Transverse colon (tissue), 4 donors: ENCODE results near the gene COA5.

Experiments
- EP300 ChIP-seq: sonication (generic); formaldehyde crosslinking; IDR thresholded peaks from one replicate; pipeline ENCODE4 v1.6.1; 2017; ENCODE audit warnings: antibody characterized with exemption, low read depth
- POLR2AphosphoS5 ChIP-seq, 3 donors: sonication (generic); formaldehyde crosslinking; IDR thresholded peaks; one replicate each; pipeline ENCODE4 v1.6.1; 2016; ENCODE audit warnings: antibody characterized with exemption in 3 of 3
- TF ChIP-seq, protein P1 (sequence below), 5 experiments: fragments of 200-600 bp in 3 of 5; fragments of 450-650 bp in 2 of 5; sonication (generic) in 3 of 5; IDR thresholded peaks; 1 replicate in 2 of 5; 2 replicates in 3 of 5; pipeline ENCODE4 v1.5.1; 2016 to 2017; ENCODE audit warnings: antibody characterized with exemption in 5 of 5, inconsistent platforms in 3 of 5, mild to moderate bottlenecking in 2 of 5, moderate library complexity in 1 of 5

DNA sequence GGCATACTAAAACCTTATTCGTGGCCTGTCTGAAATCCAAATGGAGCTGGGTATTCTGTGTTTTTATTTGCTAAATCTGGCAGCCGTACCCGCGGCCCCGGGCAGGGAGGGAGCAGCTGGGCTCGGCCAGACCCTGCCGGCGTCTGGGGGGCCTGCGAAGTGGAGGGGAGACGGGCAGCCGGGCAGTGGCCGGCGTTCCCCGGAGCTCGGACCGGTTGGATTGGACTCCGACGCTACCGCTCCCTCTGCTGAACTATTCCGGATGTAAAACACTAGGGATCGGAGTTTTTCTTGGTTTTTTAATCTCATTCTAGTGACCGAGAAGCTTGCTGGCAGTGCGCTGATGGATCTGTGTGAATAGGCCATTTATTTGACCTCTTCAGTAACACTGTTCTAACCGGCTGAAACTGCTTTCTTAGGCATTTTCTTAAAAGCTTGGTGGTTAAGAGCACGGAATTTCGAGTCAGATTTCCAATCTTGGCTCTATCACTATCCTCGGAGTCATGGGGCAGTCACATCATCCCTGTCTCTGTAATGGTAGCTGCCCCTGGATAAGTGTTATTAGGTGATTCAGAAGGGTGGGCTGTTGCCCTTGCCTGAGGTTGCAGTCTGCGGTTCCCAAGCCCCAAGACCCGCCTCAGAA is 771 bp upstream of the COA5 start:
- peak in 1 of 3 donors; percentile 23 for TF ChIP-seq POLR2AphosphoS5 (IDR thresholded peaks at IDR 0.05)
- TF ChIP-seq, protein P1, sequence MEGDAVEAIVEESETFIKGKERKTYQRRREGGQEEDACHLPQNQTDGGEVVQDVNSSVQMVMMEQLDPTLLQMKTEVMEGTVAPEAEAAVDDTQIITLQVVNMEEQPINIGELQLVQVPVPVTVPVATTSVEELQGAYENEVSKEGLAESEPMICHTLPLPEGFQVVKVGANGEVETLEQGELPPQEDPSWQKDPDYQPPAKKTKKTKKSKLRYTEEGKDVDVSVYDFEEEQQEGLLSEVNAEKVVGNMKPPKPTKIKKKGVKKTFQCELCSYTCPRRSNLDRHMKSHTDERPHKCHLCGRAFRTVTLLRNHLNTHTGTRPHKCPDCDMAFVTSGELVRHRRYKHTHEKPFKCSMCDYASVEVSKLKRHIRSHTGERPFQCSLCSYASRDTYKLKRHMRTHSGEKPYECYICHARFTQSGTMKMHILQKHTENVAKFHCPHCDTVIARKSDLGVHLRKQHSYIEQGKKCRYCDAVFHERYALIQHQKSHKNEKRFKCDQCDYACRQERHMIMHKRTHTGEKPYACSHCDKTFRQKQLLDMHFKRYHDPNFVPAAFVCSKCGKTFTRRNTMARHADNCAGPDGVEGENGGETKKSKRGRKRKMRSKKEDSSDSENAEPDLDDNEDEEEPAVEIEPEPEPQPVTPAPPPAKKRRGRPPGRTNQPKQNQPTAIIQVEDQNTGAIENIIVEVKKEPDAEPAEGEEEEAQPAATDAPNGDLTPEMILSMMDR (IDR thresholded peaks at IDR 0.05): no peak
- no peak for TF ChIP-seq EP300
